Measurements from ENCODE around the gene SLC5A1.
"Not testable (repeated sequence)": the region's sequence is repeated elsewhere in the genome, so short reads cannot be mapped to it uniquely, and the experiment has no call there.

GRCh38 chr22:32150647-32151046, 107.6 kb downstream of the SLC5A1 start:
- not testable (repeated sequence) for TF ChIP-seq CTCF (IDR thresholded peaks at IDR 0.05); TCF7L2 (IDR thresholded peaks at IDR 0.05; ENCODE audit: low read depth, low read length); SIN3A (IDR thresholded peaks at IDR 0.05; ENCODE audit: borderline replicate concordance, insufficient read depth, low read depth, low read length); POLR2AphosphoS5 (IDR thresholded peaks at IDR 0.05; ENCODE audit: low read depth, low read length); REST (IDR thresholded peaks at IDR 0.05; ENCODE audit: insufficient read depth in 1 of 2, low read depth in 2 of 2, low read length in 1 of 2)
